SK-N-SH treated with all-trans-retinoic acid at 6 μM for 48 hours (cell line): Measurements from ENCODE around the gene NPTXR.

Experiments used
- ATAC-seq: fragments of 200-7000 bp; cut with Tn5 transposase; 3 replicates; pipeline ENCODE4 v1.9.1; 2020; ENCODE audit warnings: mild to moderate bottlenecking, moderate library complexity
- BACH2 ChIP-seq: fragments of 250-450 bp; sonication (Bioruptor Pico); IDR thresholded peaks from 2 replicates; pipeline ENCODE4 v1.9.0; 2021; ENCODE audit warnings: mild to moderate bottlenecking, borderline replicate concordance
- CREB5 ChIP-seq: fragments of 250-450 bp; sonication (Bioruptor Pico); IDR thresholded peaks from 2 replicates; pipeline ENCODE4 v1.5.1; 2020; ENCODE audit warnings: low read depth, mild to moderate bottlenecking, moderate library complexity
- CSRNP3 ChIP-seq: fragments of 250-450 bp; sonication (Bioruptor Pico); IDR thresholded peaks from 2 replicates; pipeline ENCODE4 v1.5.1; 2021; ENCODE audit warnings: mild to moderate bottlenecking, moderate library complexity
- GLIS3 ChIP-seq: fragments of 250-450 bp; sonication (Bioruptor Pico); IDR thresholded peaks from 2 replicates; pipeline ENCODE4 v1.5.0; 2020; ENCODE audit warnings: mild to moderate bottlenecking, moderate library complexity
- ISL1 ChIP-seq: fragments of 250-450 bp; sonication (Bioruptor Pico); IDR thresholded peaks from 2 replicates; pipeline ENCODE4 v2.1.2; 2022; ENCODE audit warnings: mild to moderate bottlenecking, moderate library complexity
- OSR1 ChIP-seq: fragments of 250-450 bp; sonication (Bioruptor Pico); IDR thresholded peaks from 2 replicates; pipeline ENCODE4 v1.8.0; 2022; ENCODE audit warnings: moderate library complexity, mild to moderate bottlenecking, inconsistent platforms
- PATZ1 ChIP-seq: fragments of 250-450 bp; sonication (Bioruptor Pico); IDR thresholded peaks from 2 replicates; pipeline ENCODE4 v1.8.0; 2020; ENCODE audit warnings: mild to moderate bottlenecking, moderate library complexity, borderline replicate concordance
- POU6F1 ChIP-seq: fragments of 250-450 bp; sonication (Bioruptor Pico); IDR thresholded peaks from 2 replicates; pipeline ENCODE4 v1.8.0; 2021; ENCODE audit warnings: low read depth, mild to moderate bottlenecking, moderate library complexity, borderline replicate concordance
- PPARA ChIP-seq: fragments of 250-450 bp; sonication (Bioruptor Pico); IDR thresholded peaks from 2 replicates; pipeline ENCODE4 v1.5.0; 2020; ENCODE audit warnings: mild to moderate bottlenecking, borderline replicate concordance
- SNAI2 ChIP-seq: fragments of 250-450 bp; sonication (Bioruptor Pico); IDR thresholded peaks from 2 replicates; pipeline ENCODE4 v1.5.0; 2020; ENCODE audit warnings: mild to moderate bottlenecking, moderate library complexity
- TOX ChIP-seq: fragments of 250-450 bp; sonication (Bioruptor Pico); IDR thresholded peaks from 2 replicates; pipeline ENCODE4 v1.8.0; 2021; ENCODE audit warnings: mild to moderate bottlenecking, moderate library complexity, borderline replicate concordance
- TSHZ2 ChIP-seq: fragments of 250-450 bp; sonication (Bioruptor Pico); IDR thresholded peaks from 2 replicates; pipeline ENCODE4 v1.5.0; 2020; ENCODE audit warnings: mild to moderate bottlenecking, moderate library complexity
- ZC3H10 ChIP-seq: fragments of 250-450 bp; sonication (Bioruptor Pico); IDR thresholded peaks from 2 replicates; pipeline ENCODE4 v1.5.1; 2021; ENCODE audit warnings: mild to moderate bottlenecking, moderate library complexity
- ZFP3 ChIP-seq: fragments of 250-450 bp; sonication (Bioruptor Pico); IDR thresholded peaks from 2 replicates; pipeline ENCODE4 v1.5.0; 2020; ENCODE audit warnings: mild to moderate bottlenecking, moderate library complexity
- ZFP30 ChIP-seq: fragments of 450-650 bp; formaldehyde crosslinking; IDR thresholded peaks from 2 replicates; pipeline ENCODE4 v1.5.0; 2022; ENCODE audit warnings: mild to moderate bottlenecking, moderate library complexity
- ZNF565 ChIP-seq: fragments of 450-650 bp; formaldehyde crosslinking; conservative IDR thresholded peaks from 2 replicates; pipeline ENCODE4 v1.5.0; 2020; ENCODE audit warnings: low read depth, mild to moderate bottlenecking, moderate library complexity
- ZNF70 ChIP-seq: fragments of 450-650 bp; formaldehyde crosslinking; IDR thresholded peaks from 2 replicates; pipeline ENCODE4 v1.5.0; 2020; ENCODE audit warnings: mild to moderate bottlenecking, moderate library complexity

NPTXR gene

GRCh38 chr22:38823076-38823475, 20.8 kb downstream of the NPTXR start:
- TF ChIP-seq PATZ1 (no peak), ZNF70 (CRISPR knock-in tag) (no peak), TOX (CRISPR knock-in tag) (no peak), TSHZ2 (CRISPR knock-in tag) (no peak), SNAI2 (no peak), ZNF565 (CRISPR knock-in tag) (no peak), OSR1 (CRISPR knock-in tag) (no peak), CREB5 (CRISPR knock-in tag) (no peak), BACH2 (no peak), POU6F1 (CRISPR knock-in tag) (no peak)
- ATAC-seq: no peak

GRCh38 chr22:38820020-38820419, 23.8 kb downstream of the NPTXR start:
- TF ChIP-seq GLIS3: no peak
- no peak for ATAC-seq

- no peak for TF ChIP-seq TSHZ2 (CRISPR knock-in tag)
- no peak for TF ChIP-seq ZNF70 (CRISPR knock-in tag)
- TF ChIP-seq ZFP3 (CRISPR knock-in tag): no peak
- TF ChIP-seq ZC3H10 (CRISPR knock-in tag): no peak
- no peak for TF ChIP-seq GLIS3
- no peak for ATAC-seq
Observed at GRCh38 chr22:38819387-38819940, 24.4 kb downstream of the NPTXR start.

GRCh38 chr22:38817196-38817595, 26.6 kb downstream of the NPTXR start:
- no peak for ATAC-seq
- TF ChIP-seq ZNF70 (CRISPR knock-in tag) (no peak), TOX (CRISPR knock-in tag) (no peak), POU6F1 (CRISPR knock-in tag) (no peak), GLIS3 (no peak), PPARA (no peak), TSHZ2 (CRISPR knock-in tag) (no peak), ZNF565 (CRISPR knock-in tag) (no peak), BACH2 (no peak), CSRNP3 (no peak), ZFP3 (CRISPR knock-in tag) (no peak), ISL1 (CRISPR knock-in tag) (no peak), ZFP30 (CRISPR knock-in tag) (no peak)
